HepG2 (cell line): ENCODE measurements around the gene C6orf15. TPM values are rescaled to one million over a fixed set of nuclear protein-coding genes. Genes with fewer than 3 reads are reported as not detected.

Experiments
- ATAC-seq: fragments of 200-7000 bp; cut with Tn5 transposase; 3 replicates; pipeline ENCODE4 v1.9.1; 2020; ENCODE audit warnings: mild to moderate bottlenecking, moderate library complexity
- BruUV-seq: library from RNA; stranded (reverse); fragments of 400-500 nt; replicated peaks from 2 replicates; lab custom pipeline; 2021; lab: Mats Ljungman, UMichigan
- CTCF ChIA-PET: fragments of 300-600 bp; formaldehyde crosslinking; extraction: SDS; loops from one replicate; lab custom pipeline; 2021; ENCODE audit warnings: low total read pairs, inconsistent platforms, low intra/inter-chr PET ratio; lab: Yijun Ruan, JAX
- POLR2A ChIA-PET: fragments of 350-600 bp; sonication (Branson Sonifier 250); formaldehyde crosslinking; loops from one replicate; lab custom pipeline; 2020; ENCODE audit warnings: antibody characterized with exemption, inconsistent platforms; lab: Yijun Ruan, JAX
- DNase-seq: peaks from one replicate; pipeline ENCODE4 v3.0.0-alpha.2; 2015; ENCODE audit warnings: low spot score
- FAIRE-seq: peaks from 3 replicates; lab custom pipeline; 2011; peaks lifted over from hg19 to GRCh38; lab: Jason Lieb, UNC
- H2AFZ ChIP-seq: one replicate; pipeline ENCODE4 v1.6.1; 2011; ENCODE audit warnings: low read length, inconsistent platforms
- H3K27ac ChIP-seq: fragments of 300-600 bp; 3 replicates; pipeline ENCODE4 v1.8.0; 2011; ENCODE audit warnings: mixed run types, mild to moderate bottlenecking, mixed read lengths, low read length, inconsistent platforms; ENCODE audit not compliant: insufficient read depth; ENCODE audit errors: extremely low read length
- H3K27me3 ChIP-seq, 2 experiments: fragments of 200-600 bp in 1 of 2; 2 replicates in 1 of 2; 3 replicates in 1 of 2; pipeline versions ENCODE4 v1.6.0 to v1.8.0; 2011; ENCODE audit warnings: low read length in 2 of 2, mild to moderate bottlenecking in 2 of 2, moderate library complexity in 2 of 2, inconsistent platforms in 1 of 2; ENCODE audit not compliant: insufficient read depth in 2 of 2, control insufficient read depth in 1 of 2
- H3K36me3 ChIP-seq, 2 experiments: fragments of 200-600 bp in 1 of 2; replicated peaks in 1 of 2; 2 replicates in 1 of 2; 3 replicates in 1 of 2; pipeline versions ENCODE4 v1.5.1 to v1.8.0; 2011; ENCODE audit warnings: low read length in 2 of 2, inconsistent platforms in 1 of 2; ENCODE audit not compliant: insufficient read depth in 2 of 2, control insufficient read depth in 1 of 2
- H3K4me1 ChIP-seq: 2 replicates; pipeline ENCODE4 v1.5.1; 2012; ENCODE audit warnings: low read length, inconsistent platforms; ENCODE audit not compliant: insufficient read depth
- H3K4me2 ChIP-seq: 2 replicates; pipeline ENCODE4 v1.6.0; 2011; ENCODE audit warnings: low read depth, low read length, inconsistent platforms
- H3K4me3 ChIP-seq, 3 experiments: fragments of 200-600 bp in 1 of 3; sonication (generic), shearing (Covaris generic) in 1 of 3; replicated peaks in 1 of 3; 2 replicates each; pipeline ENCODE4 v1.5.1; 2011 to 2016; ENCODE audit warnings: low read length in 3 of 3, inconsistent platforms in 2 of 3, low read depth in 2 of 3, mild to moderate bottlenecking in 2 of 3, control low read depth in 1 of 3, mixed read lengths in 1 of 3; ENCODE audit not compliant: insufficient read depth in 1 of 3
- H3K79me2 ChIP-seq: one replicate; pipeline ENCODE4 v1.6.1; 2011; ENCODE audit warnings: low read length, inconsistent platforms; ENCODE audit not compliant: insufficient read depth
- H3K9ac ChIP-seq: 2 replicates; pipeline ENCODE4 v1.6.0; 2011; ENCODE audit warnings: mild to moderate bottlenecking, low read depth, low read length, inconsistent platforms; ENCODE audit not compliant: insufficient read depth
- H3K9me3 ChIP-seq: 2 replicates; pipeline ENCODE4 v1.5.1; 2012; ENCODE audit warnings: mild to moderate bottlenecking, low read length
- H4K20me1 ChIP-seq: 2 replicates; pipeline ENCODE4 v1.6.0; 2011; ENCODE audit warnings: inconsistent platforms, mild to moderate bottlenecking, low read length, moderate library complexity; ENCODE audit not compliant: insufficient read depth
- CC2D1A ChIP-seq: sonication (generic); formaldehyde crosslinking; IDR thresholded peaks from 2 replicates; pipeline ENCODE4 v1.8.1; 2023; ENCODE audit warnings: mild to moderate bottlenecking, missing genetic modification reagents
- CCDC6 ChIP-seq: sonication (generic); formaldehyde crosslinking; IDR thresholded peaks from 2 replicates; pipeline ENCODE4 v1.8.1; 2022; ENCODE audit warnings: mild to moderate bottlenecking, missing genetic modification reagents, moderate library complexity
- ELF1 ChIP-seq: sonication (generic); formaldehyde crosslinking; IDR thresholded peaks from 2 replicates; pipeline ENCODE4 v1.4.0; 2020; ENCODE audit warnings: missing genetic modification reagents
- FOXC1 ChIP-seq: sonication (generic); formaldehyde crosslinking; IDR thresholded peaks from 2 replicates; pipeline ENCODE4 v1.8.0; 2022; ENCODE audit warnings: mild to moderate bottlenecking, missing genetic modification reagents, borderline replicate concordance
- GATA4 ChIP-seq: sonication (generic); IDR thresholded peaks from 2 replicates; pipeline ENCODE4 v1.6.1; 2016; ENCODE audit warnings: antibody characterized with exemption, low read depth, borderline replicate concordance
- ISL2 ChIP-seq: sonication (generic); formaldehyde crosslinking; IDR thresholded peaks from 2 replicates; pipeline ENCODE4 v1.5.0; 2020; ENCODE audit warnings: missing genetic modification reagents
- NFIB ChIP-seq: sonication (generic); formaldehyde crosslinking; IDR thresholded peaks from 2 replicates; pipeline ENCODE4 v1.9.0; 2021; ENCODE audit warnings: missing genetic modification reagents, mild to moderate bottlenecking, borderline replicate concordance
- NFIC ChIP-seq: IDR thresholded peaks from 2 replicates; pipeline ENCODE4 v1.6.1; 2012; ENCODE audit warnings: mild to moderate bottlenecking, low read length, inconsistent platforms
- SRSF9 ChIP-seq: fragments of 200-400 bp; formaldehyde crosslinking; IDR thresholded peaks from 2 replicates; pipeline ENCODE4 v1.6.1; 2018; ENCODE audit warnings: borderline replicate concordance, mild to moderate bottlenecking, low read depth, low read length; ENCODE audit not compliant: insufficient read depth, poor library complexity, severe bottlenecking
- TBX2 ChIP-seq: sonication (generic); formaldehyde crosslinking; IDR thresholded peaks from 2 replicates; pipeline ENCODE4 v1.5.0; 2020; ENCODE audit warnings: missing genetic modification reagents, mild to moderate bottlenecking, borderline replicate concordance
- TEAD2 ChIP-seq: sonication (generic); formaldehyde crosslinking; IDR thresholded peaks from 2 replicates; pipeline ENCODE4 v1.9.0; 2021; ENCODE audit warnings: missing genetic modification reagents
- ZBTB37 ChIP-seq: sonication (generic); formaldehyde crosslinking; IDR thresholded peaks from 2 replicates; pipeline ENCODE4 v1.4.0; 2020; ENCODE audit warnings: mild to moderate bottlenecking, missing genetic modification reagents
- ZKSCAN5 ChIP-seq: sonication (generic); formaldehyde crosslinking; IDR thresholded peaks from 2 replicates; pipeline ENCODE4 v1.5.1; 2020; ENCODE audit warnings: mild to moderate bottlenecking, missing genetic modification reagents
- ZNF224 ChIP-seq: sonication (generic); formaldehyde crosslinking; IDR thresholded peaks from 2 replicates; pipeline ENCODE4 v1.5.0; 2020; ENCODE audit warnings: mild to moderate bottlenecking, missing genetic modification reagents
- ZNF274 ChIP-seq: sonication (generic); formaldehyde crosslinking; IDR thresholded peaks from 2 replicates; pipeline ENCODE4 v1.5.1; 2020; ENCODE audit warnings: mild to moderate bottlenecking, missing genetic modification reagents
- ZNF557 ChIP-seq: sonication (generic); formaldehyde crosslinking; IDR thresholded peaks from 2 replicates; pipeline ENCODE4 v1.4.0; 2020; ENCODE audit warnings: missing genetic modification reagents
- ZNF574 ChIP-seq: sonication (generic); formaldehyde crosslinking; IDR thresholded peaks from 2 replicates; pipeline ENCODE4 v1.4.0; 2020; ENCODE audit warnings: missing genetic modification reagents
- ZNF660 ChIP-seq: sonication (generic); formaldehyde crosslinking; IDR thresholded peaks from 2 replicates; pipeline ENCODE4 v1.5.1; 2020; ENCODE audit warnings: mild to moderate bottlenecking, low read depth, missing genetic modification reagents, borderline replicate concordance
- ZNF703 ChIP-seq: sonication (generic); formaldehyde crosslinking; IDR thresholded peaks from 2 replicates; pipeline ENCODE4 v1.5.1; 2020; ENCODE audit warnings: missing genetic modification reagents, mild to moderate bottlenecking, moderate library complexity, borderline replicate concordance
- WGBS: methylation state at CpG from one replicate; pipeline ENCODE4 v1.1.6; 2017; ENCODE audit warnings: low lambda C conversion rate; 5-methylcytosine and 5-hydroxymethylcytosine counted together
- in situ Hi-C: cut with HindIII; loops from 2 replicates; pipeline ENCODE4 v1.10.0; 2017; ENCODE audit warnings: low pct_unique_long_range_greater_than_20kb; ENCODE audit not compliant: extremely low pct_ligation_motif_present
- intact Hi-C: fragments of 100-400 bp; cut with micrococcal nuclease; formaldehyde crosslinking; loops from one replicate; pipeline ENCODE4 v1.10.0; 2022; ENCODE audit not compliant: unreplicated experiment
- polyA plus RNA-seq, 8 experiments: library from polyadenylated mRNA; depleted of rRNA in 3 of 8; stranded (reverse) in 7 of 8; unstranded in 1 of 8; fragments of >200 nt; fragmentation: Illumina TruSeq in 4 of 8; extraction: Trizol in 4 of 8; gene quantifications; 2 replicates each; pipeline versions ENCODE4 v1.2.1 to v1.2.3, GENCODE V29; 2011 to 2016; ENCODE audit warnings: low read depth in 4 of 8, missing spikeins in 1 of 8, mixed read lengths in 1 of 8; ENCODE audit not compliant: insufficient read depth in 1 of 8
- total RNA-seq, 5 experiments: library from RNA; depleted of rRNA; stranded (reverse); fragments of >200 nt; fragmentation: Illumina TruSeq; extraction: Trizol; gene quantifications; 2 replicates each; pipeline ENCODE4 v1.2.3, GENCODE V29; 2016; ENCODE audit warnings: low read depth in 1 of 5
- TF ChIP-seq, protein P1 (sequence below): sonication (generic); formaldehyde crosslinking; IDR thresholded peaks from 2 replicates; pipeline ENCODE4 v1.5.0; 2020; ENCODE audit warnings: missing genetic modification reagents, mild to moderate bottlenecking, borderline replicate concordance

C6orf15 gene
- total and polyA plus RNA-seq, 2 of the 13 experiments (the other 11 are each of a cell fraction or from before 2014, with no cell fraction given): not detected

DNA sequence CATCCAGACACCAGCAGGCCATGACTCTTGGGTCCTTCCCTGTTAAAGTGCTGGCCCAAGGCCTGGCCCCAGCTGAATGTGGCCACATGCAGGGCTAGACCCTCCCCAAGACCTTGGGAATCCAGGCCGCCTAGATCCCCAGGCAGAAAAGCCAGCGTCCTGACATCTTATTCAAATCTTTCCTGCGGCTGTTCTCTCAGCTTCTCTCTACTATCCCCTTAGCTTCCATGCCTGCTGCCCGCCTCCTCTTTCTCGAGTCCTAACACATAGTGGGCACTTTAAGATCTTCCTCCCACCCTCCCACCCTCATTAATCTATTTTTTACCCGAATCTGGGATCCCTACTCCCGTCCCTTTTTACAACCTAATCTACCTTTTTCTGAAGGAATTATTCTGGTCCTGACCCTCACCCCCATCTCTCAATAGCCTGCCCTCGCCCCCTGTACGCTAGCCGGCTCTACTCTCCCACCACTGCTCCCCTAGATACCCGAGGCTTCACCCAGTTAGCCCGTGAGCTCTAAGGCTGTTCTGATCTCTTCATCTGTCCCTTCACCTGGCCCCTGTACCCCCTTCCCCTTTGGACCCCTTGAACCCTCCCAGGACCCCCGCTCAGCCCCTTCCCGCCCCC is 45.3 kb upstream of the C6orf15 start, which contains the start of gene CCHCR1:
TSS of gene CCHCR1 (minus strand) at position 290 of the 627 bp plus-strand sequence. CDS start at position 88, 202 bp downstream.
- H3K36me3 ChIP-seq: peaks cover 4 to 18% of the 10 kb centered on the region in 2 experiments
- no peaks in the 10 kb centered on the region for H3K27me3 ChIP-seq
- FAIRE-seq: no peak
- ChIA-PET POLR2A (interaction anchor here (0.8 to 1.1 kb wide), 3 partner anchors 10 to 36 kb away, joined by 3 read pairs; no protein-coding TSS in a partner anchor), CTCF (no interaction called here)
- DNase-seq: no peak
- WGBS: 7% methylated on average over 14 of the region's 14 CpGs
- H3K4me3 ChIP-seq: peak within 1 kb of the TSS; percentile 76 to 90 (median 87)
- H4K20me1 ChIP-seq: no peaks in the 10 kb centered on the region
- H2AFZ ChIP-seq: peak within 1 kb of the TSS; percentile 35
- H3K9ac ChIP-seq: peak within 1 kb of the TSS; percentile 80
- peak within 1 kb of the TSS; percentile 99 for H3K4me2 ChIP-seq
- ATAC-seq: peak; percentile 45
- peaks cover 30% of the 10 kb centered on the region for H3K4me1 ChIP-seq
- H3K27ac ChIP-seq: peak within 1 kb of the TSS; percentile 66
- no peaks in the 10 kb centered on the region for H3K79me2 ChIP-seq
- intact Hi-C loops: loop anchor here (1.0 to 2.0 kb wide), 2 partner anchors 29 to 35 kb away; no protein-coding TSS in a partner anchor
- no TSS peak for BruUV-seq
- in situ Hi-C loops: no loop called here
- H3K9me3 ChIP-seq: no peaks in the 10 kb centered on the region
- TF ChIP-seq TBX2 (CRISPR knock-in tag) (no peak), ZBTB37 (no peak), NFIB (CRISPR knock-in tag) (no peak), ELF1 (CRISPR knock-in tag) (no peak), ZNF660 (CRISPR knock-in tag) (no peak), FOXC1 (CRISPR knock-in tag) (no peak), GATA4 (0 out of 2 replicates have a peak, but pooled peaks have one; percentile 13), CCDC6 (CRISPR knock-in tag) (0 out of 2 replicates have a peak, but pooled peaks have one; percentile 5), ZNF274 (CRISPR knock-in tag) (0 out of 2 replicates have a peak, but pooled peaks have one; percentile 45), ZKSCAN5 (CRISPR knock-in tag) (no peak), ZNF557 (no peak), ISL2 (no peak), ZNF224 (CRISPR knock-in tag) (no peak), CC2D1A (CRISPR knock-in tag) (peak; percentile 31; the same call in 1 of the 2 replicates), SRSF9 (no peak), TEAD2 (CRISPR knock-in tag) (no peak), ZNF574 (CRISPR knock-in tag) (peak; percentile 17; the same call in 1 of the 2 replicates), NFIC (no peak), ZNF703 (CRISPR knock-in tag) (no peak)
- TF ChIP-seq, protein P1, sequence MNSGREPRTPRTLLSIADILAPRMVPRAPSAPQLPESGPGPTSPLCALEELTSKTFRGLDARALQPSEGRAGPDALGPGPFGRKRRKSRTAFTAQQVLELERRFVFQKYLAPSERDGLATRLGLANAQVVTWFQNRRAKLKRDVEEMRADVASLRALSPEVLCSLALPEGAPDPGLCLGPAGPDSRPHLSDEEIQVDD (CRISPR knock-in tag): 0 out of 2 replicates have a peak, but pooled peaks have one; percentile 17
